Naive thymus-derived CD4-positive, alpha-beta T cell (primary cell): Measurements from ENCODE around the gene TAGAP. TPM values are rescaled to one million over a fixed set of nuclear protein-coding genes. Genes with fewer than 3 reads are reported as not detected.
"Not testable (repeated sequence)": the region's sequence is repeated elsewhere in the genome, so short reads cannot be mapped to it uniquely, and the experiment has no call there.

Source experiments
- ATAC-seq: fragments of 150-1000 bp; cut with Tn5 transposase; 2 replicates; pipeline ENCODE4 v1.10.0; 2021; ENCODE audit warnings: mild to moderate bottlenecking, moderate library complexity
- CTCF ChIA-PET: fragments of 350-600 bp; sonication (Branson Sonifier 250); formaldehyde crosslinking; loops from one replicate; lab custom pipeline; 2021; ENCODE audit warnings: antibody characterized with exemption; lab: Charles Lee
- POLR2A ChIA-PET: fragments of 350-600 bp; sonication (Branson Sonifier 250); formaldehyde crosslinking; loops from one replicate; lab custom pipeline; 2021; ENCODE audit warnings: antibody characterized with exemption, inconsistent platforms; lab: Charles Lee
- DNase-seq, 9 donors: peaks; one replicate each; pipeline versions ENCODE4 v3.0.0 to v3.0.0-alpha.2; 2020 to 2022; ENCODE audit warnings: mixed read lengths in 1 of 9
- H3K27ac ChIP-seq: one replicate; pipeline ENCODE4 v1.7.0; 2013; ENCODE audit warnings: mild to moderate bottlenecking, low read depth, low read length, moderate library complexity
- H3K27me3 ChIP-seq, 2 donors: one replicate each; pipeline ENCODE4 v1.7.0; 2013; ENCODE audit warnings: low read length in 2 of 2, mild to moderate bottlenecking in 2 of 2, moderate library complexity in 2 of 2; ENCODE audit not compliant: control insufficient read depth in 2 of 2, insufficient read depth in 2 of 2
- H3K36me3 ChIP-seq, 3 experiments: 1 replicate in 2 of 3; 2 replicates in 1 of 3; pipeline ENCODE4 v1.7.0; 2013; ENCODE audit warnings: low read length in 3 of 3, mild to moderate bottlenecking in 3 of 3, moderate library complexity in 1 of 3; ENCODE audit not compliant: insufficient read depth in 3 of 3, control insufficient read depth in 2 of 3
- H3K4me1 ChIP-seq, 2 donors: one replicate each; pipeline ENCODE4 v1.7.0; 2013; ENCODE audit warnings: low read length in 2 of 2, mild to moderate bottlenecking in 2 of 2, moderate library complexity in 1 of 2; ENCODE audit not compliant: control insufficient read depth in 2 of 2, insufficient read depth in 2 of 2
- H3K4me3 ChIP-seq: 2 replicates; pipeline ENCODE4 v1.7.0; 2013; ENCODE audit warnings: mild to moderate bottlenecking, low read length
- H3K9me3 ChIP-seq, 3 experiments: 1 replicate in 2 of 3; 2 replicates in 1 of 3; pipeline ENCODE4 v1.7.0; 2013; ENCODE audit warnings: low read length in 3 of 3; ENCODE audit not compliant: control insufficient read depth in 2 of 3
- H3K27ac Mint-ChIP-seq, 9 donors: one replicate each; pipeline ENCODE4 v1.8.0; 2020 to 2022; ENCODE audit warnings: mixed read lengths in 9 of 9, mild to moderate bottlenecking in 8 of 9, moderate library complexity in 5 of 9, inconsistent platforms in 2 of 9
- H3K27me3 Mint-ChIP-seq, 5 donors: one replicate each; pipeline ENCODE4 v1.8.0; 2021 to 2022; ENCODE audit warnings: mixed read lengths in 5 of 5, mild to moderate bottlenecking in 1 of 5
- H3K36me3 Mint-ChIP-seq, 5 donors: one replicate each; pipeline ENCODE4 v1.8.0; 2020 to 2022; ENCODE audit warnings: mixed read lengths in 5 of 5, mild to moderate bottlenecking in 3 of 5, inconsistent platforms in 1 of 5
- H3K4me1 Mint-ChIP-seq, 7 donors: one replicate each; pipeline ENCODE4 v1.8.0; 2020 to 2022; ENCODE audit warnings: mixed read lengths in 7 of 7, mild to moderate bottlenecking in 3 of 7, inconsistent platforms in 1 of 7
- H3K4me3 Mint-ChIP-seq, 10 donors: one replicate each; pipeline ENCODE4 v1.8.0; 2020 to 2022; ENCODE audit warnings: mild to moderate bottlenecking in 10 of 10, mixed read lengths in 10 of 10, moderate library complexity in 6 of 10, inconsistent platforms in 2 of 10
- H3K9me3 Mint-ChIP-seq, 11 donors: one replicate each; pipeline ENCODE4 v1.8.0; 2020 to 2022; ENCODE audit warnings: mixed read lengths in 11 of 11, mild to moderate bottlenecking in 4 of 11, inconsistent platforms in 1 of 11, moderate library complexity in 1 of 11
- intact Hi-C, 2 donors: fragments of 100-400 bp; cut with micrococcal nuclease; formaldehyde crosslinking; loops; one replicate each; pipeline ENCODE4 v1.15.1; 2023
- polyA plus RNA-seq, 2 donors: library from polyadenylated mRNA; unstranded; fragments of 300-500 nt; fragmentation: Illumina TruSeq; gene quantifications; one replicate each; pipeline ENCODE4 v1.2.3, GENCODE V29; 2021
- total RNA-seq, 6 experiments: library from RNA in 5 of 6; stranded (reverse) in 5 of 6; gene quantifications; 1 replicate in 5 of 6; 2 replicates in 1 of 6; pipeline ENCODE4 v1.2.3 and lab custom pipeline; 2021 to 2026

Gene TAGAP
- total and polyA plus RNA-seq, 7 experiments from 2014 or later: 53.5 to 222 (median 151) TPM

GRCh38 chr6:159030168-159030567 lies 14.6 kb downstream of the TAGAP start:
- H3K4me1 Mint-ChIP-seq: peaks cover 0 to 14% (median 6%) of the 10 kb centered on the region in 7 donors
- no peak overlapping the region for H3K4me3 ChIP-seq
- intact Hi-C loops: no loop called here
- H3K4me1 ChIP-seq: peaks cover 0 to under 1% of the 10 kb centered on the region in 2 donors
- no peak overlapping the region for H3K27ac ChIP-seq
- ATAC-seq: no peak
- H3K36me3 Mint-ChIP-seq: peaks cover 0 to 19% (median 13%) of the 10 kb centered on the region in 5 donors
- CTCF ChIA-PET: interaction anchor here (1.0 to 1.5 kb wide), 2 partner anchors 15 to 74 kb away, joined by 3 to 5 read pairs; no protein-coding TSS in a partner anchor
- peaks cover 0 to 11% (median 2%) of the 10 kb centered on the region in 3 experiments for H3K9me3 ChIP-seq
- no peak for DNase-seq
- H3K27me3 ChIP-seq: no peaks in the 10 kb centered on the region
- POLR2A ChIA-PET: interaction anchor here (0.9 to 1.1 kb wide), 2 partner anchors 8 to 9 kb away, joined by 3 to 4 read pairs; no protein-coding TSS in a partner anchor
- H3K4me3 Mint-ChIP-seq: no peak overlapping the region
- peaks cover 6 to 24% (median 9%) of the 10 kb centered on the region in 11 donors for H3K9me3 Mint-ChIP-seq
- H3K27ac Mint-ChIP-seq: no peak overlapping the region
- no peaks in the 10 kb centered on the region for H3K27me3 Mint-ChIP-seq
- H3K36me3 ChIP-seq: peaks cover 0 to 7% (median 3%) of the 10 kb centered on the region in 3 experiments

- H3K4me1 Mint-ChIP-seq, H3K4me3 Mint-ChIP-seq, H3K4me3 ChIP-seq, DNase-seq, H3K27me3 Mint-ChIP-seq, H3K27ac ChIP-seq, H3K4me1 ChIP-seq, H3K36me3 ChIP-seq, ATAC-seq, CTCF ChIA-PET, H3K27me3 ChIP-seq: not testable (repeated sequence)
- Mint-ChIP-seq H3K9me3 (peaks cover 6 to 54% (median 27%) of the 10 kb centered on the region in 11 donors), H3K36me3 (peaks cover 0 to 40% (median 30%) of the 10 kb centered on the region in 5 donors), H3K27ac (peak overlapping the region in 1 of 9 donors; percentile 3)
- intact Hi-C loops: loop anchor here in 1 of 2 donors (1.0 kb wide), 1 partner anchor 8 kb away; no protein-coding TSS in a partner anchor
- H3K9me3 ChIP-seq: peaks cover 0 to 27% (median 5%) of the 10 kb centered on the region in 3 experiments
- POLR2A ChIA-PET: interaction anchor here (1.5 kb wide), 1 partner anchor 8 kb away, joined by 4 read pairs; no protein-coding TSS in a partner anchor
Measured at GRCh38 chr6:159025224-159025623, 19.6 kb downstream of the TAGAP start.

GRCh38 chr6:159023893-159024292 lies 20.9 kb downstream of the TAGAP start:
- no peak overlapping the region for H3K4me3 Mint-ChIP-seq
- intact Hi-C loops: no loop called here
- H3K4me1 ChIP-seq: peaks cover 0 to 5% of the 10 kb centered on the region in 2 donors
- ChIA-PET POLR2A (interaction anchor here (1.5 kb wide), 1 partner anchor 10 kb away, joined by 4 read pairs; no protein-coding TSS in a partner anchor), CTCF (interaction anchor here (0.6 kb wide), 1 partner anchor 798 kb away, joined by 3 read pairs; no protein-coding TSS in a partner anchor)
- peak; percentile 29 for ATAC-seq
- H3K4me3 ChIP-seq: no peak overlapping the region
- H3K9me3 ChIP-seq: peaks cover 0 to 27% (median 5%) of the 10 kb centered on the region in 3 experiments
- no peak for DNase-seq
- H3K4me1 Mint-ChIP-seq: peaks cover 2 to 9% (median 8%) of the 10 kb centered on the region in 7 donors
- H3K27me3 Mint-ChIP-seq: no peaks in the 10 kb centered on the region
- peaks cover 0 to 44% (median 30%) of the 10 kb centered on the region in 5 donors for H3K36me3 Mint-ChIP-seq
- no peak overlapping the region for H3K27ac ChIP-seq
- H3K27me3 ChIP-seq: no peaks in the 10 kb centered on the region
- peak overlapping the region in 1 of 9 donors; percentile 82 for H3K27ac Mint-ChIP-seq
- peaks cover 6 to 54% (median 27%) of the 10 kb centered on the region in 11 donors for H3K9me3 Mint-ChIP-seq
- H3K36me3 ChIP-seq: no peaks in the 10 kb centered on the region

- intact Hi-C loops: no loop called here
- CTCF ChIA-PET: no interaction called here
Measured at GRCh38 chr6:159020011-159020410, 24.8 kb downstream of the TAGAP start.

GRCh38 chr6:159017757-159018559 lies 26.8 kb downstream of the TAGAP start:
- Histone ChIP-seq H3K36me3 (no peaks in the 10 kb centered on the region), H3K27me3 (no peaks in the 10 kb centered on the region), H3K9me3 (no peaks in the 10 kb centered on the region), H3K4me1 (peaks cover 30 to 46% of the 10 kb centered on the region in 2 donors), H3K27ac (peak overlapping the region; percentile 52), H3K4me3 (no peak overlapping the region)
- DNase-seq (no peak), ATAC-seq (no peak)
- H3K27ac Mint-ChIP-seq: peak overlapping the region; percentile 28 to 92 (median 69)
- H3K4me3 Mint-ChIP-seq: peak overlapping the region in 9 of 10 donors; percentile 11 to 70 (median 53)
- intact Hi-C loops: loop anchor here (2.0 kb wide), 2 partner anchors 21 to 25 kb away; no protein-coding TSS in a partner anchor
- H3K4me1 Mint-ChIP-seq: peaks cover 16 to 50% (median 46%) of the 10 kb centered on the region in 7 donors
- POLR2A ChIA-PET: interaction anchor here (1.1 to 2.5 kb wide), 12 partner anchors 14 to 90 kb away, joined by 3 to 12 read pairs (median 6); partner anchors contain the start of genes RSPH3 and TAGAP
- no peaks in the 10 kb centered on the region for H3K27me3 Mint-ChIP-seq
- H3K9me3 Mint-ChIP-seq: peaks cover 0 to 9% (median 0%) of the 10 kb centered on the region in 11 donors
- CTCF ChIA-PET: interaction anchor here (0.6 to 2.5 kb wide), 13 partner anchors 8 to 639 kb away, joined by 3 to 17 read pairs (median 4); no protein-coding TSS in a partner anchor
- H3K36me3 Mint-ChIP-seq: peaks cover 0 to 22% (median 6%) of the 10 kb centered on the region in 5 donors

More at GRCh38 chr6:159020011-159020410, 24.8 kb downstream of the TAGAP start:
- peaks cover 12 to 33% (median 26%) of the 10 kb centered on the region in 7 donors for H3K4me1 Mint-ChIP-seq
- H3K27me3 Mint-ChIP-seq: no peaks in the 10 kb centered on the region
- Histone ChIP-seq H3K4me1 (peaks cover 23 to 28% of the 10 kb centered on the region in 2 donors), H3K27ac (no peak overlapping the region), H3K4me3 (no peak overlapping the region), H3K9me3 (peaks cover 0 to 14% (median 2%) of the 10 kb centered on the region in 3 experiments), H3K36me3 (no peaks in the 10 kb centered on the region), H3K27me3 (no peaks in the 10 kb centered on the region)
- H3K27ac Mint-ChIP-seq: peak overlapping the region in 2 of 9 donors; percentile 0 to 46
- H3K4me3 Mint-ChIP-seq: no peak overlapping the region
- POLR2A ChIA-PET: interaction anchor here (1.1 kb wide), 1 partner anchor 19 kb away, joined by 3 read pairs; no protein-coding TSS in a partner anchor
- DNase-seq (no peak), ATAC-seq (no peak)
- peaks cover 0 to 28% (median 14%) of the 10 kb centered on the region in 11 donors for H3K9me3 Mint-ChIP-seq
- H3K36me3 Mint-ChIP-seq: peaks cover 0 to 36% (median 21%) of the 10 kb centered on the region in 5 donors

- no peaks in the 10 kb centered on the region for H3K9me3 ChIP-seq
- POLR2A ChIA-PET: interaction anchor here (0.9 to 1.2 kb wide), 3 partner anchors 14 to 87 kb away, joined by 3 read pairs; partner anchors contain the start of gene RSPH3
- peaks cover 0 to 1% (median 0%) of the 10 kb centered on the region in 11 donors for H3K9me3 Mint-ChIP-seq
- no peak for DNase-seq
- intact Hi-C loops: no loop called here
- peak overlapping the region in 2 of 9 donors; percentile 4 to 50 for H3K27ac Mint-ChIP-seq
- no peak overlapping the region for H3K4me3 ChIP-seq
- no peaks in the 10 kb centered on the region for H3K27me3 Mint-ChIP-seq
- H3K36me3 Mint-ChIP-seq: peaks cover 0 to 13% (median 0%) of the 10 kb centered on the region in 5 donors
- no peak for ATAC-seq
- no peak overlapping the region for H3K27ac ChIP-seq
- peak overlapping the region in 1 of 10 donors; percentile 12 for H3K4me3 Mint-ChIP-seq
- H3K4me1 Mint-ChIP-seq: peaks cover 25 to 69% (median 53%) of the 10 kb centered on the region in 7 donors
- H3K36me3 ChIP-seq: no peaks in the 10 kb centered on the region
- CTCF ChIA-PET: interaction anchor here (0.8 to 10.4 kb wide), 5 partner anchors 16 to 121 kb away, joined by 3 to 159 read pairs (median 5); no protein-coding TSS in a partner anchor
- no peaks in the 10 kb centered on the region for H3K27me3 ChIP-seq
- H3K4me1 ChIP-seq: peaks cover 31 to 53% of the 10 kb centered on the region in 2 donors
Measured at GRCh38 chr6:159014406-159014805, 30.4 kb downstream of the TAGAP start.
